Kidney epithelial cell (primary cell): ENCODE data around the gene PMP22. TPM values are rescaled to one million over a fixed set of nuclear protein-coding genes. Genes with fewer than 3 reads are reported as not detected.

ENCODE experiments used
- DNase-seq: peaks from one replicate; pipeline ENCODE4 v3.0.0-alpha.2; 2010; ENCODE audit warnings: low read depth
- H3K27me3 ChIP-seq: 2 replicates; pipeline ENCODE4 v1.6.0; 2011; ENCODE audit warnings: low read length; ENCODE audit not compliant: control insufficient read depth, insufficient read depth
- H3K36me3 ChIP-seq: 2 replicates; pipeline ENCODE4 v1.5.1; 2011; ENCODE audit warnings: low read length; ENCODE audit not compliant: control insufficient read depth, insufficient read depth
- H3K4me3 ChIP-seq: 2 replicates; pipeline ENCODE4 v1.5.1; 2011; ENCODE audit warnings: low read depth, mild to moderate bottlenecking, control low read depth, low read length
- total RNA-seq: library from RNA; depleted of rRNA; stranded (reverse); fragments of >200 nt; gene quantifications from 2 replicates; pipeline ENCODE4 v1.2.3, GENCODE V29; 2015
- TF ChIP-seq, protein P1 (sequence below): IDR thresholded peaks from 2 replicates; pipeline ENCODE4 v1.5.1; 2011; ENCODE audit warnings: mild to moderate bottlenecking, moderate library complexity, low read length, control low read depth, inconsistent platforms; ENCODE audit not compliant: insufficient read depth, poor library complexity, severe bottlenecking

Gene PMP22
- total RNA-seq, 1 donor from 2014 or later = 12.6 TPM

DNA sequence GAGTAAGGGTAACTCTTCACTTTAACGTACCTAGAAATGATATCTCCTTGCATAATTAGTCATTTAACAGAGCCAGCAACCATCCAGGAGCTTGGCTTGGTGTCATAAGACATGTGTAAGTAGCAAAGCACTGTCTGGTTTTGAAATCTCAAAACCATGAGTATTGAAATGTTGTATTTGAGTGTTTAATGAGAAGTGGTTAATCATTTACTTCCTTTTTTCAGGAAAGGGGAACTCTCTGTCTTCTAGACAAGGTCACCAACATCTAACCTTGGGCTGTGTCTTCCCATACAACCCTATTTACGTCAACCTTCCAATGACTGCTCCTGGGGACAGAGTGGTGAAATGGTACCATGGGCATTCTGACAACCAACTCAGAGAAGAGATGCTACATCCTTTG, 27.1 kb downstream of the PMP22 start:
- Histone ChIP-seq H3K4me3 (no peak overlapping the region), H3K27me3 (no peaks in the 10 kb centered on the region), H3K36me3 (no peaks in the 10 kb centered on the region)
- no peak for DNase-seq
- TF ChIP-seq, protein P1, sequence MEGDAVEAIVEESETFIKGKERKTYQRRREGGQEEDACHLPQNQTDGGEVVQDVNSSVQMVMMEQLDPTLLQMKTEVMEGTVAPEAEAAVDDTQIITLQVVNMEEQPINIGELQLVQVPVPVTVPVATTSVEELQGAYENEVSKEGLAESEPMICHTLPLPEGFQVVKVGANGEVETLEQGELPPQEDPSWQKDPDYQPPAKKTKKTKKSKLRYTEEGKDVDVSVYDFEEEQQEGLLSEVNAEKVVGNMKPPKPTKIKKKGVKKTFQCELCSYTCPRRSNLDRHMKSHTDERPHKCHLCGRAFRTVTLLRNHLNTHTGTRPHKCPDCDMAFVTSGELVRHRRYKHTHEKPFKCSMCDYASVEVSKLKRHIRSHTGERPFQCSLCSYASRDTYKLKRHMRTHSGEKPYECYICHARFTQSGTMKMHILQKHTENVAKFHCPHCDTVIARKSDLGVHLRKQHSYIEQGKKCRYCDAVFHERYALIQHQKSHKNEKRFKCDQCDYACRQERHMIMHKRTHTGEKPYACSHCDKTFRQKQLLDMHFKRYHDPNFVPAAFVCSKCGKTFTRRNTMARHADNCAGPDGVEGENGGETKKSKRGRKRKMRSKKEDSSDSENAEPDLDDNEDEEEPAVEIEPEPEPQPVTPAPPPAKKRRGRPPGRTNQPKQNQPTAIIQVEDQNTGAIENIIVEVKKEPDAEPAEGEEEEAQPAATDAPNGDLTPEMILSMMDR = no peak

DNA sequence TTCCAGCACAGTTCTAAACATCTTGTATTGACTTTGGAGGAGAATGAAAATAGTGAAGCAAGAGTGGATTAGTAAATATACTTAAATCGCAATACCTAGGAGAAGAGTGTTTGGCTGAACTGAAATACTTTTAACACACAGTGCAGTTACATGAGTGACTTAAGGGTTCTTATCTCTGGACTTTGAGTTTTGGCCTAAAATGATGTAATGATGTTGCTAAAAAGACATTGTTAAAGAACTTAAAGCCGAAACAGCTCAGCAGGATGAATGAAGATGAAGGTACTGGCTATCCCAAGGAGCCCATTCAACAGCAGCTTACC, 28.1 kb downstream of the PMP22 start:
- TF ChIP-seq, protein P1 = no peak
- no peaks in the 10 kb centered on the region for H3K27me3 ChIP-seq
- H3K36me3 ChIP-seq = no peaks in the 10 kb centered on the region
- no peak overlapping the region for H3K4me3 ChIP-seq
- DNase-seq = no peak

DNA sequence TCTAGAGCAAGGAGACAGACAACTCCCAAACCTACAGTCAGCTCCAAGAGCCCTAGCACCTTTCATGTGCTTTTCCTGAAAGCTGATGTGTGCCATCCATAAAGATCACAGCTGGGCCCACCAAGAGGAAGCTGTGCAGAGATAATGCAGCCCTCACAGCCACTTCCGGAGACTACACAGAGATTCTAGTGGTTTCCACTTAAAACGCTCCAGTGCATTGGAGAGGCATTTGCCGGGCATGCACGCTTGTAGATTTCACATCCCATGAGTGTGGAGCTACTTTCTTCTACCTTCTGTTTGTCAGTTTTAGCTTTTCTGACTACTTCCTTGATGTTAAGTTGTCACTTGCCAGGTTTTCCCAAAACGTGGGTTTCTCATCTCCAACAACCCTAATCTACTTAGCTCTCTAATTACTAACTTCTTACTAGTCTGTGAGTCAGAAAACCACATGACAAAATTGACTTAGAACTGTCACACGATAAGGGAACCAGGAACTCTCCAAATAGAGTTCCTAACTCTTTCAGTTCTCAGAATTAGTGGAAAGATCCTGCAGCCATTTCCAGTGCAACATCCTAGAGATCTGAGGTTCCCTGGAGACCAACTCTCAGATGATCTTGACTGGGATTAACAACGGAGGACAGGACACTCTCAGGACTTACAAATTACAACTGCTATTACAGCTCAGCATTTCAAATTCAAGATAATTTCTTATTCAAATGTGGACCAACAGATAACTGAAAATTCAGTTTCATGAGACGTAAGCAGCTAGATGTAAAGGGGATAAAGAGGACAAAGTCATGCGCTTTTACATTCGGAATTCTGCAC, 28.6 kb downstream of the PMP22 start:
- TF ChIP-seq, protein P1 = no peak
- no peaks in the 10 kb centered on the region for H3K27me3 ChIP-seq
- no peak for DNase-seq
- no peak overlapping the region for H3K4me3 ChIP-seq
- no peaks in the 10 kb centered on the region for H3K36me3 ChIP-seq

DNA sequence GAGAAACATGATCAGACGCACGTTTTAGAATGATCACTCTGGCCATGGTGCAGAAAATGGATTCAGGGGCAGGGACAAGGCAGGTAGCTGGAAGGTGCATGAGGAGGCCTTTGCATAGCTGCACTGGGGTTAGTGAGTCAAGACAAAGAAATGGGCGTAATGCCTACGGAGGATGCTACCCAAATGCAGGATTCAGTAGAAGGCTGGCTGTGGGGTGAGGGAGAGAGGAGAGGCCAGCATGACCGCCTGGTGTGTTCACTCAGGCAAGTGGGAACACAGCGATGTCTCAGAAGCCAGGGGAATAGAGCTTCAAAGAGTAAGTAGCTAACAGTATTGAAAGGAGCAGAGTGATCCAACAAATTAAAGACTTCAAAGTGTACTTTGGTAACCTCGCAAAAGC, 31.2 kb downstream of the PMP22 start:
- DNase-seq = no peak
- Histone ChIP-seq H3K27me3 (no peaks in the 10 kb centered on the region), H3K4me3 (no peak overlapping the region), H3K36me3 (no peaks in the 10 kb centered on the region)
- TF ChIP-seq, protein P1 = no peak

DNA sequence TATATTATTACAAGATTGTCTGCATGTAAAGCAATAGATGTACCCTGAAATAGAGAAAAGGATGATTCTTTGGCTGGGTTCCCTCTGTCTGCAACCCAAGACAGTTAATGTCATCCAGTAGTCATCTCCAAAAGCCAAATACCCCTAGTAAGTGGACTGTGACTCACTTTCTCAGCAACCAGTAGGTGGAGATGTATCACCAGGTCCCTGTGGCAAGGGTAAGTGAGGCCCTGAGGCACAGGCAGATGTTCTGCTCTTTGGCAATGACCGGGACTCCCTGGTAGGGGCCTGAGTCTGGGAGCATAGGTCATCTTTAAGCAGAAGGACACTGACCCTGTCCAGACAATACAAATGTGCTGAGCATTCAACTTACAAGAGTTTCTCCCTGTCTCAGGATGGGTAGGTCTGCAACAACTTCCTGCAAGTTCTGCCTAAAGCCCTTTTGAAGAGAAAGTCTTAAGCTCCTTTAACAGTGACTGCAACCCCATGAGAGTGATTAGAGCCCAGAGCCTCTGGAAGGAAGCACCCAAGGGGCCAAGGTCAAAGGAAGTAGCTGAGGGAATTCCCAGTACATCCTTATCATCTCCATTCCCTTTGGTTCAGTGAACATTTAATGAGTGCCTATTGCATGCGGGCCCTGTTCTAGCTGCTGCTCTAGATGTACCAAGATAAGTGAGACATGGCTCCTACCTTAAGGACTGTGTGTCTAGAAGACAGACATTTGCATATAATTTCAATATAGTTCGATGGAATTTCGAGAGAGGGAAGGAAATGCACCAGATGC, 31.9 kb downstream of the PMP22 start:
- no peak for DNase-seq
- no peaks in the 10 kb centered on the region for H3K27me3 ChIP-seq
- H3K36me3 ChIP-seq = no peaks in the 10 kb centered on the region
- no peak overlapping the region for H3K4me3 ChIP-seq
- TF ChIP-seq, protein P1 = no peak

DNA sequence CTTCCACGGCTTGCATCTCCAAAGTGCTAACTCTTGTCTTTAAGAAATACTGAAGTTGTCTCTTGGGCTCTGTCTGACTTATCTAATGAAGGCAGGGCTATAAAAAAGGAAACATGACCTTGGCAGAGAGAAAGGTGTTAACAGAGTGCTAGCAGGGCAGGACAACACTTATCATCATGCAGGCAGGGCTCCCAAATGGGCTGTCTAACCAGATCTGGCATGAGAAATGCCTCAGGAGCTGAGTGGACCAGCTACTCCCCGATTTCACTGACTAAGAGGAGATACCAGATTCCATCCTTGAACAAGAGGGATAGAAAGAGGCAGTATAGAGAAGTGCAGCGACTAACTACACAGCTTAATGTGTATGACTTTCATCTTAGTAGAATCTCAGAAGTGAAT, 32.6 kb downstream of the PMP22 start:
- no peak for DNase-seq
- TF ChIP-seq, protein P1 = no peak

More for the DNA sequence above, 32.6 kb downstream of the PMP22 start:
- Histone ChIP-seq H3K36me3 (no peaks in the 10 kb centered on the region), H3K4me3 (no peak overlapping the region), H3K27me3 (no peaks in the 10 kb centered on the region)
